HEK293 (cell line): ENCODE results near the gene CPT1A.

Experiments
- CTCF ChIA-PET: fragments of 350-600 bp; formaldehyde crosslinking; extraction: SDS; loops from one replicate; lab custom pipeline; 2021; ENCODE audit warnings: antibody characterized with exemption; lab: Yijun Ruan, JAX
- POLR2A ChIA-PET: fragments of 300-600 bp; formaldehyde crosslinking; extraction: SDS; loops from one replicate; lab custom pipeline; 2020; ENCODE audit warnings: antibody characterized with exemption, inconsistent platforms; lab: Yijun Ruan, JAX
- H3K27ac ChIP-seq: fragments of 200-500 bp; sonication (Bioruptor generic); 2 replicates; pipeline ENCODE4 v1.5.1; 2014; ENCODE audit warnings: low read depth, low read length, control low read depth, inconsistent platforms; ENCODE audit errors: extremely low read depth
- H3K36me3 ChIP-seq, 2 experiments: fragments of 200-500 bp in 1 of 2; sonication (Bioruptor generic) in 1 of 2; 1 replicate in 1 of 2; 2 replicates in 1 of 2; pipeline ENCODE4 v1.5.1; 2014 to 2017; ENCODE audit warnings: inconsistent platforms in 2 of 2, low read length in 2 of 2; ENCODE audit not compliant: control insufficient read depth in 2 of 2, insufficient read depth in 1 of 2
- H3K4me1 ChIP-seq: fragments of 200-500 bp; sonication (Bioruptor generic); 2 replicates; pipeline ENCODE4 v1.5.1; 2014; ENCODE audit warnings: mild to moderate bottlenecking, low read length, inconsistent platforms; ENCODE audit not compliant: control insufficient read depth, insufficient read depth
- H3K4me3 ChIP-seq: 2 replicates; pipeline ENCODE4 v1.5.1; 2011; ENCODE audit warnings: low read depth, mild to moderate bottlenecking, control low read depth, low read length, moderate library complexity
- H3K9me3 ChIP-seq: fragments of 200-500 bp; sonication (Bioruptor generic); 2 replicates; pipeline ENCODE4 v1.5.1; 2014; ENCODE audit warnings: low read depth, low read length, inconsistent platforms; ENCODE audit not compliant: control insufficient read depth, insufficient read depth
- EGR2 ChIP-seq: fragments of 450-650 bp; formaldehyde crosslinking; IDR thresholded peaks from 2 replicates; pipeline ENCODE4 v1.5.1; 2016; ENCODE audit warnings: low read depth, missing biosample characterization, missing genetic modification characterization
- IKZF3 ChIP-seq: fragments of 450-650 bp; IDR thresholded peaks from 2 replicates; pipeline ENCODE4 v1.5.0; 2018; ENCODE audit warnings: missing biosample characterization, mild to moderate bottlenecking, missing genetic modification characterization, moderate library complexity
- MEIS1 ChIP-seq: sonication (generic); formaldehyde crosslinking; IDR thresholded peaks from 2 replicates; pipeline ENCODE4 v1.8.1; 2022; ENCODE audit warnings: missing genetic modification reagents, mild to moderate bottlenecking, borderline replicate concordance
- SCRT1 ChIP-seq: fragments of 450-650 bp; formaldehyde crosslinking; IDR thresholded peaks from 2 replicates; pipeline ENCODE4 v1.5.1; 2016; ENCODE audit warnings: missing biosample characterization, missing genetic modification characterization, borderline replicate concordance
- SP2 ChIP-seq: fragments of 450-650 bp; formaldehyde crosslinking; IDR thresholded peaks from 2 replicates; pipeline ENCODE4 v1.5.1; 2016; ENCODE audit warnings: missing biosample characterization, missing genetic modification characterization
- SP7 ChIP-seq: fragments of 450-650 bp; formaldehyde crosslinking; IDR thresholded peaks from 2 replicates; pipeline ENCODE4 v1.5.1; 2016; ENCODE audit warnings: missing biosample characterization, missing genetic modification characterization
- ZBTB8A ChIP-seq: fragments of 450-650 bp; formaldehyde crosslinking; IDR thresholded peaks from 2 replicates; pipeline ENCODE4 v1.5.1; 2016; ENCODE audit warnings: missing biosample characterization, missing genetic modification characterization
- ZEB2 ChIP-seq: fragments of 450-650 bp; formaldehyde crosslinking; IDR thresholded peaks from 2 replicates; pipeline ENCODE4 v1.5.1; 2016; ENCODE audit warnings: missing biosample characterization, missing genetic modification characterization
- ZFP37 ChIP-seq: fragments of 450-650 bp; formaldehyde crosslinking; IDR thresholded peaks from 2 replicates; pipeline ENCODE4 v1.5.1; 2016; ENCODE audit warnings: missing biosample characterization, missing genetic modification characterization
- ZIC2 ChIP-seq: fragments of 450-650 bp; formaldehyde crosslinking; IDR thresholded peaks from 2 replicates; pipeline ENCODE4 v1.5.1; 2016; ENCODE audit warnings: missing biosample characterization, missing genetic modification characterization
- ZNF140 ChIP-seq: fragments of 450-650 bp; formaldehyde crosslinking; IDR thresholded peaks from 2 replicates; pipeline ENCODE4 v1.5.1; 2016; ENCODE audit warnings: missing biosample characterization, missing genetic modification characterization
- ZNF146 ChIP-seq: fragments of 450-650 bp; formaldehyde crosslinking; IDR thresholded peaks from 2 replicates; pipeline ENCODE4 v1.5.1; 2016; ENCODE audit warnings: missing biosample characterization, missing genetic modification characterization
- ZNF211 ChIP-seq: fragments of 450-650 bp; formaldehyde crosslinking; IDR thresholded peaks from 2 replicates; pipeline ENCODE4 v1.5.1; 2016; ENCODE audit warnings: low read depth, missing biosample characterization, missing genetic modification characterization
- ZNF221 ChIP-seq: fragments of 450-650 bp; formaldehyde crosslinking; IDR thresholded peaks from 2 replicates; pipeline ENCODE4 v1.5.1; 2017; ENCODE audit warnings: missing biosample characterization, missing genetic modification characterization, borderline replicate concordance
- ZNF223 ChIP-seq: fragments of 450-650 bp; formaldehyde crosslinking; IDR thresholded peaks from 2 replicates; pipeline ENCODE4 v1.5.1; 2016; ENCODE audit warnings: missing biosample characterization, missing genetic modification characterization
- ZNF280C ChIP-seq: fragments of 450-650 bp; formaldehyde crosslinking; IDR thresholded peaks from 2 replicates; pipeline ENCODE4 v1.5.1; 2016; ENCODE audit warnings: missing biosample characterization, missing genetic modification characterization
- ZNF335 ChIP-seq: fragments of 450-650 bp; formaldehyde crosslinking; conservative IDR thresholded peaks from 2 replicates; pipeline ENCODE4 v1.5.1; 2016; ENCODE audit warnings: missing biosample characterization, missing genetic modification characterization
- ZNF398 ChIP-seq: fragments of 450-650 bp; formaldehyde crosslinking; IDR thresholded peaks from 2 replicates; pipeline ENCODE4 v1.5.1; 2017; ENCODE audit warnings: missing biosample characterization, missing genetic modification characterization
- ZNF416 ChIP-seq: fragments of 450-650 bp; formaldehyde crosslinking; IDR thresholded peaks from 2 replicates; pipeline ENCODE4 v1.5.1; 2016; ENCODE audit warnings: missing biosample characterization, missing genetic modification characterization
- ZNF501 ChIP-seq: fragments of 450-650 bp; formaldehyde crosslinking; IDR thresholded peaks from 2 replicates; pipeline ENCODE4 v1.5.1; 2016; ENCODE audit warnings: missing biosample characterization, missing genetic modification characterization
- ZNF530 ChIP-seq: fragments of 450-650 bp; formaldehyde crosslinking; IDR thresholded peaks from 2 replicates; pipeline ENCODE4 v1.5.1; 2016; ENCODE audit warnings: low read depth, missing biosample characterization, missing genetic modification characterization
- ZNF580 ChIP-seq: fragments of 450-650 bp; formaldehyde crosslinking; IDR thresholded peaks from 2 replicates; pipeline ENCODE4 v1.5.1; 2016; ENCODE audit warnings: missing biosample characterization, missing genetic modification characterization
- ZNF600 ChIP-seq: fragments of 450-650 bp; formaldehyde crosslinking; IDR thresholded peaks from 2 replicates; pipeline ENCODE4 v1.5.1; 2016; ENCODE audit warnings: missing biosample characterization, missing genetic modification characterization
- ZNF629 ChIP-seq: fragments of 450-650 bp; formaldehyde crosslinking; IDR thresholded peaks from 2 replicates; pipeline ENCODE4 v1.5.1; 2017; ENCODE audit warnings: missing biosample characterization, missing genetic modification characterization
- ZNF670 ChIP-seq: fragments of 450-650 bp; formaldehyde crosslinking; IDR thresholded peaks from 2 replicates; pipeline ENCODE4 v1.5.1; 2016; ENCODE audit warnings: missing biosample characterization, missing genetic modification characterization, low read depth
- ZNF704 ChIP-seq: fragments of 450-650 bp; formaldehyde crosslinking; IDR thresholded peaks from 2 replicates; pipeline ENCODE4 v1.5.1; 2016; ENCODE audit warnings: missing biosample characterization, missing genetic modification characterization
- ZNF843 ChIP-seq: fragments of 450-650 bp; formaldehyde crosslinking; IDR thresholded peaks from 2 replicates; pipeline ENCODE4 v1.5.1; 2016; ENCODE audit warnings: missing biosample characterization, missing genetic modification characterization

CPT1A gene

GRCh38 chr11:68772936-68773335, 68.8 kb downstream of the CPT1A start:
- TF ChIP-seq ZNF221 (tag by site-specific recombination): no peak
- TF ChIP-seq ZNF416 (tag by site-specific recombination): no peak
- TF ChIP-seq SCRT1 (tag by site-specific recombination): no peak
- no peak for TF ChIP-seq ZNF600 (tag by site-specific recombination)
- no peak for TF ChIP-seq ZNF223 (tag by site-specific recombination)
- no peak for TF ChIP-seq ZNF843
- TF ChIP-seq ZNF211: no peak
- TF ChIP-seq ZNF629 (tag by site-specific recombination): no peak
- TF ChIP-seq SP2: no peak
- no peak for TF ChIP-seq ZNF704 (tag by site-specific recombination)
- TF ChIP-seq ZFP37 (tag by site-specific recombination): no peak
- no peak for TF ChIP-seq EGR2 (tag by site-specific recombination)
- no peak for TF ChIP-seq ZNF501 (tag by site-specific recombination)
- TF ChIP-seq ZNF280C: no peak
- TF ChIP-seq ZBTB8A (tag by site-specific recombination): no peak
- no peak for TF ChIP-seq IKZF3
- no peak for TF ChIP-seq SP7 (tag by site-specific recombination)
- TF ChIP-seq, all 188 proteins: peak for 0
- ChIA-PET CTCF (interaction anchor here (0.9 to 2.0 kb wide), 2 partner anchors 21 to 25 kb away, joined by 4 to 7 read pairs; no protein-coding TSS in a partner anchor), POLR2A (no interaction called here)
- Histone ChIP-seq H3K4me1 (no peaks in the 10 kb centered on the region), H3K27ac (no peak overlapping the region), H3K36me3 (peaks cover 0 to 78% of the 10 kb centered on the region in 2 experiments; a peak in 1 of 3 replicates), H3K9me3 (no peaks in the 10 kb centered on the region), H3K4me3 (no peak overlapping the region)

- H3K4me3 ChIP-seq: no peak overlapping the region
- no peak for TF ChIP-seq ZNF335 (tag by site-specific recombination)
- no peaks in the 10 kb centered on the region for H3K4me1 ChIP-seq
- no peak overlapping the region for H3K27ac ChIP-seq
- POLR2A ChIA-PET: no interaction called here
- CTCF ChIA-PET: interaction anchor here (0.7 kb wide), 1 partner anchor 819 kb away, joined by 3 read pairs; no protein-coding TSS in a partner anchor
- H3K9me3 ChIP-seq: no peaks in the 10 kb centered on the region
- peaks cover 0 to 57% of the 10 kb centered on the region in 2 experiments; a peak in 1 of 3 replicates for H3K36me3 ChIP-seq
Observed at GRCh38 chr11:68770781-68771180, 70.9 kb downstream of the CPT1A start.

- no peaks in the 10 kb centered on the region for H3K9me3 ChIP-seq
- H3K4me1 ChIP-seq: no peaks in the 10 kb centered on the region
- peaks cover 0 to 30% of the 10 kb centered on the region in 2 experiments; a peak in 1 of 3 replicates for H3K36me3 ChIP-seq
- no peak overlapping the region for H3K27ac ChIP-seq
- POLR2A ChIA-PET: no interaction called here
- CTCF ChIA-PET: no interaction called here
- no peak overlapping the region for H3K4me3 ChIP-seq
- TF ChIP-seq ZEB2 (tag by site-specific recombination): no peak
- TF ChIP-seq ZNF530 (tag by site-specific recombination): no peak
- TF ChIP-seq ZNF670 (tag by site-specific recombination): no peak
- no peak for TF ChIP-seq MEIS1 (CRISPR knock-in tag)
- TF ChIP-seq ZNF140 (tag by site-specific recombination): no peak
- TF ChIP-seq ZNF580: no peak
- no peak for TF ChIP-seq ZNF398
- no peak for TF ChIP-seq ZNF146 (tag by site-specific recombination)
- TF ChIP-seq ZFP37 (tag by site-specific recombination): no peak
- no peak for TF ChIP-seq ZIC2 (tag by site-specific recombination)
Observed at GRCh38 chr11:68767672-68768071, 74.0 kb downstream of the CPT1A start.
